ENCODE data around the gene ZRANB3.
"Not testable (repeated sequence)": the region's sequence is repeated elsewhere in the genome, so short reads cannot be mapped to it uniquely, and the experiment has no call there.

The ZRANB3 gene

GRCh38 chr2:135320465-135321355 is 210.3 kb downstream of the ZRANB3 start:
- no peak for DNase-seq

- DNase-seq: no peak
Observed at GRCh38 chr2:135318808-135319207, 212.2 kb downstream of the ZRANB3 start.

- no peak for DNase-seq
Observed at GRCh38 chr2:135317375-135317774, 213.6 kb downstream of the ZRANB3 start.

GRCh38 chr2:135311962-135312361 is 219.1 kb downstream of the ZRANB3 start:
- no peak for DNase-seq

- DNase-seq: no peak
Observed at GRCh38 chr2:135311268-135311667, 219.8 kb downstream of the ZRANB3 start.

- no peak for DNase-seq
Observed at GRCh38 chr2:135304694-135305093, 226.3 kb downstream of the ZRANB3 start.

GRCh38 chr2:135299658-135300244 is 231.3 kb downstream of the ZRANB3 start:
- no peak for DNase-seq

- no peak for DNase-seq
Observed at GRCh38 chr2:135299165-135299564, 231.9 kb downstream of the ZRANB3 start.

GRCh38 chr2:135287121-135287520 is 243.9 kb downstream of the ZRANB3 start:
- DNase-seq: not testable (repeated sequence)

- DNase-seq: no peak
Observed at GRCh38 chr2:135285391-135285790, 245.6 kb downstream of the ZRANB3 start.

- no peak for DNase-seq
Observed at GRCh38 chr2:135281379-135281778, 249.6 kb downstream of the ZRANB3 start.

GRCh38 chr2:135279209-135279608 is 251.8 kb downstream of the ZRANB3 start:
- DNase-seq: no peak

- DNase-seq: no peak
Observed at GRCh38 chr2:135276525-135276924, 254.5 kb downstream of the ZRANB3 start.

- DNase-seq: no peak
Observed at GRCh38 chr2:135271006-135271405, 260.0 kb downstream of the ZRANB3 start.

GRCh38 chr2:135265960-135266490 is 265.0 kb downstream of the ZRANB3 start:
- DNase-seq: no peak

- no peak for DNase-seq
Observed at GRCh38 chr2:135259123-135259522, 271.9 kb downstream of the ZRANB3 start.

GRCh38 chr2:135258193-135258592 is 272.8 kb downstream of the ZRANB3 start:
- no peak for DNase-seq

- no peak for DNase-seq
Observed at GRCh38 chr2:135257383-135258090, 273.5 kb downstream of the ZRANB3 start.

GRCh38 chr2:135256531-135257260 is 274.3 kb downstream of the ZRANB3 start:
- no peak for DNase-seq

GRCh38 chr2:135255208-135255607 is 275.8 kb downstream of the ZRANB3 start:
- DNase-seq: peak; percentile 35

GRCh38 chr2:135252805-135253458 is 278.1 kb downstream of the ZRANB3 start:
- DNase-seq: no peak

GRCh38 chr2:135248611-135249010 is 282.4 kb downstream of the ZRANB3 start:
- no peak for DNase-seq
